PC-3 (cell line): ENCODE data around the gene SKOR1. TPM values are rescaled to one million over a fixed set of nuclear protein-coding genes. Genes with fewer than 3 reads are reported as not detected.

Experiments used
- ATAC-seq: fragments of 200-7000 bp; cut with Tn5 transposase; 2 replicates; pipeline ENCODE4 v1.9.1; 2020; ENCODE audit warnings: mild to moderate bottlenecking, moderate library complexity
- BruUV-seq: library from RNA; stranded (reverse); fragments of 400-500 nt; replicated peaks from 2 replicates; lab custom pipeline; 2021; lab: Mats Ljungman, UMichigan
- CTCF ChIA-PET: fragments of 300-600 bp; sonication (Branson Sonifier 250); formaldehyde crosslinking; loops from one replicate; lab custom pipeline; 2022; ENCODE audit warnings: antibody characterized with exemption; lab: Charles Lee
- POLR2A ChIA-PET: fragments of 300-600 bp; sonication (Branson Sonifier 250); formaldehyde crosslinking; loops from one replicate; lab custom pipeline; 2022; ENCODE audit warnings: antibody characterized with exemption; ENCODE audit not compliant: unreplicated experiment; lab: Charles Lee
- DNase-seq: peaks from one replicate; pipeline ENCODE4 v3.0.0-alpha.2; 2015
- H2AFZ ChIP-seq: fragments of 300-600 bp; sonication (generic); 2 replicates; pipeline ENCODE4 v1.6.0; 2016; ENCODE audit warnings: antibody characterized with exemption, low read length
- H3F3A ChIP-seq: fragments of 300-600 bp; sonication (generic); one replicate; pipeline ENCODE4 v1.6.0; 2017; ENCODE audit warnings: antibody characterized with exemption, low read length, control low read depth, mild to moderate bottlenecking; ENCODE audit not compliant: unreplicated experiment
- H3K27ac ChIP-seq: fragments of 300-600 bp; sonication (generic); 2 replicates; pipeline ENCODE4 v1.5.1; 2016; ENCODE audit warnings: mild to moderate bottlenecking, low read length
- H3K27me3 ChIP-seq: fragments of 300-600 bp; sonication (generic); 2 replicates; pipeline ENCODE4 v1.6.1; 2016; ENCODE audit warnings: low read length, mixed read lengths
- H3K36me3 ChIP-seq: fragments of 300-600 bp; sonication (generic); 2 replicates; pipeline ENCODE4 v1.6.1; 2016; ENCODE audit warnings: low read depth, mixed run types, low read length, mixed read lengths
- H3K4me1 ChIP-seq: fragments of 300-600 bp; sonication (generic); 2 replicates; pipeline ENCODE4 v1.5.1; 2016; ENCODE audit warnings: low read length; ENCODE audit not compliant: insufficient read depth
- H3K4me2 ChIP-seq: fragments of 300-600 bp; sonication (generic); 2 replicates; pipeline ENCODE4 v1.6.0; 2016; ENCODE audit warnings: low read length
- H3K4me3 ChIP-seq: fragments of 300-600 bp; sonication (generic); 2 replicates; pipeline ENCODE4 v1.5.1; 2016; ENCODE audit warnings: mild to moderate bottlenecking, low read length, mixed read lengths
- H3K79me2 ChIP-seq: fragments of 300-600 bp; sonication (generic); 2 replicates; pipeline ENCODE4 v1.6.1; 2017; ENCODE audit warnings: low read length, mixed read lengths
- H3K9ac ChIP-seq: fragments of 300-600 bp; sonication (generic); 2 replicates; pipeline ENCODE4 v1.6.0; 2016; ENCODE audit warnings: mild to moderate bottlenecking, low read length
- H3K9me2 ChIP-seq: fragments of 300-600 bp; sonication (generic); replicated peaks from 2 replicates; pipeline ENCODE4 v1.6.1; 2016; ENCODE audit warnings: mixed run types, low read length, mixed read lengths
- H3K9me3 ChIP-seq: fragments of 300-600 bp; sonication (generic); 2 replicates; pipeline ENCODE4 v1.6.1; 2016; ENCODE audit warnings: low read length, mixed read lengths
- H4K20me1 ChIP-seq: fragments of 300-600 bp; sonication (generic); 2 replicates; pipeline ENCODE4 v1.6.1; 2016; ENCODE audit warnings: low read length, mixed read lengths
- EZH2 ChIP-seq: fragments of 300-600 bp; sonication (generic); IDR thresholded peaks from one replicate; pipeline ENCODE4 v1.6.1; 2017; ENCODE audit warnings: antibody characterized with exemption, mild to moderate bottlenecking, low read length; ENCODE audit not compliant: unreplicated experiment
- EZH2phosphoT487 ChIP-seq: fragments of 300-600 bp; sonication (generic); IDR thresholded peaks from 2 replicates; pipeline ENCODE4 v1.6.1; 2018; ENCODE audit warnings: mild to moderate bottlenecking, antibody characterized with exemption, low read length, borderline replicate concordance
- intact Hi-C: fragments of 100-400 bp; cut with micrococcal nuclease; formaldehyde crosslinking; loops from 2 replicates; pipeline ENCODE4 v1.9.0; 2023
- total RNA-seq: library from RNA; depleted of rRNA; stranded (reverse); fragments of >200 nt; gene quantifications from 2 replicates; pipeline ENCODE4 v1.2.3, GENCODE V29; 2014
- TF ChIP-seq, protein P1 (sequence below): fragments of 300-600 bp; sonication (generic); conservative IDR thresholded peaks from 2 replicates; pipeline ENCODE4 v1.5.1; 2017; ENCODE audit warnings: antibody characterized with exemption, low read depth, mild to moderate bottlenecking, low read length

SKOR1 gene
- total RNA-seq, 1 experiment from 2014 or later: 0.11 TPM

DNA sequence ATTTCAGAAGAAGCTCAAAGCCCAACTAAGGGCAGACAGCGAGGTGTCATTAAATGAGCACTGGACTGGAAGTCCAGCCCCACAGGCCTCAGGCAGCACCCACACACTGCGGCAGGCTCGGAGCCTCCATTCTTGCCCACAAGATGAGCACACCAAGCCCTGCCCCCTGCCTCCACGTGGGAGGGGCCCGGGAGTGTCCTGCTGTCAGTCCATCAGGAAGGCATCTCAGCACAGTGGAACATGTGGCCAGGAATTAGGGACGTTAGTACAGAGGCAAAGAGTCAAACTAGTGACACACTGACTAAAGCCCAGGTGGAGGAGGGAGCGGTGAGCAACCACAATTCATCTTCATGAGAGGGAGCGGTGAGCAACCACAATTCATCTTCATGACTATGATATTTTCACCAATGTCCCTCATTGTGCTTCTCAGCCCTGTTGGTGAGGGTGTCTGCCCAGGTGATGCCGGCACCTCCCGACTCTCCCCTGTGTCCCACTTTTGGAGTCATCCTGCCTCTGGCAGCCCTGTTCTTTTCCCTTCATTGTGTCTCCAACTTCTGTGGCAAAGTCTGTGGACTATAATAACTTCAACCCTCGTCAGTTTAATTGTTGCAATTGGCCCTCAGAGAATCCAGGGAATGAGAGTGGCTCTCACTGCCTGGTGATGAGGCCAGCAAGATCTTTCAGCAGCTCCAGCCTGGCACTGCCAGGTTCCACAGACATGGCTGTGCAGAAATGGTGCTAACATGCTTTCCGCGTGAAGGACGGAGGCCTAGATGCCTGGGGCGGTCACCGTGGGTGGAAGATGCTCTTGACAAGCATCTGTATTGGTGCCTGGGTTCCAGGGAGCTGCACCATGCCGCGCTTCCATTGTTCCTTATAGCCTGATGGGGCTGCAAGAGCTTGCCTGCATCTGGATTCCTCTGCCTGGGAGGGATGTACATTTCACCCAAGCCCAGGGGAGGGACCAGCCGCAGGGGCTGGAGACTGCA lies 23.1 kb upstream of the SKOR1 start:
- Histone ChIP-seq H3K4me2 (no peak overlapping the region), H3K79me2 (no peaks in the 10 kb centered on the region), H4K20me1 (no peaks in the 10 kb centered on the region), H3K9me3 (no peaks in the 10 kb centered on the region), H3K27me3 (no peaks in the 10 kb centered on the region), H3K9ac (no peak overlapping the region), H3K4me1 (no peaks in the 10 kb centered on the region), H3K9me2 (no peaks in the 10 kb centered on the region), H2AFZ (no peak overlapping the region), H3K4me3 (no peak overlapping the region), H3F3A (no peaks in the 10 kb centered on the region), H3K27ac (no peak overlapping the region), H3K36me3 (no peaks in the 10 kb centered on the region)
- ChIA-PET POLR2A (no interaction called here), CTCF (no interaction called here)
- BruUV-seq: no TSS peak
- TF ChIP-seq EZH2 (no peak), EZH2phosphoT487 (no peak)
- TF ChIP-seq, protein P1, sequence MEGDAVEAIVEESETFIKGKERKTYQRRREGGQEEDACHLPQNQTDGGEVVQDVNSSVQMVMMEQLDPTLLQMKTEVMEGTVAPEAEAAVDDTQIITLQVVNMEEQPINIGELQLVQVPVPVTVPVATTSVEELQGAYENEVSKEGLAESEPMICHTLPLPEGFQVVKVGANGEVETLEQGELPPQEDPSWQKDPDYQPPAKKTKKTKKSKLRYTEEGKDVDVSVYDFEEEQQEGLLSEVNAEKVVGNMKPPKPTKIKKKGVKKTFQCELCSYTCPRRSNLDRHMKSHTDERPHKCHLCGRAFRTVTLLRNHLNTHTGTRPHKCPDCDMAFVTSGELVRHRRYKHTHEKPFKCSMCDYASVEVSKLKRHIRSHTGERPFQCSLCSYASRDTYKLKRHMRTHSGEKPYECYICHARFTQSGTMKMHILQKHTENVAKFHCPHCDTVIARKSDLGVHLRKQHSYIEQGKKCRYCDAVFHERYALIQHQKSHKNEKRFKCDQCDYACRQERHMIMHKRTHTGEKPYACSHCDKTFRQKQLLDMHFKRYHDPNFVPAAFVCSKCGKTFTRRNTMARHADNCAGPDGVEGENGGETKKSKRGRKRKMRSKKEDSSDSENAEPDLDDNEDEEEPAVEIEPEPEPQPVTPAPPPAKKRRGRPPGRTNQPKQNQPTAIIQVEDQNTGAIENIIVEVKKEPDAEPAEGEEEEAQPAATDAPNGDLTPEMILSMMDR: no peak
- ATAC-seq (no peak), DNase-seq (no peak)
- intact Hi-C loops: no loop called here

DNA sequence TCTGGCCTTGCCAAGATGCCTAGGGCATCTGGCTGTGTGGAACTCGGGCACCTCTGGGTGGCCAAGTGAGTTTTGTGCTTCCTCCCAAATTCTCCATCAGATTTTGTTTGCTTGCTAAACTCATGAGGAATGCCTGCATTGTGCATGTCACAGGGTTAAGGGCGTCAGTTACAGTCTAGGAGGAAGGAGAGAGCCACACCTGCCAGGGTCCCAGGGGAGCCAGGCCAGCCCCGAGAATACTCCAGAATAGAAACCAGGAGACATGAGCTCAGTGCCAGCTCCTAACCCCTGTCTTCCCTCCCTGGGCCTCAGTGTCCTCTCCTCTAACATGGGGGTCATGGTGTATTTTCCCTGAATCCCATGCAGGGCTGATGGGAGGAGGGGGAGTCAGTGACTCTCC lies 22.0 kb upstream of the SKOR1 start:
- Histone ChIP-seq H3K27me3 (no peaks in the 10 kb centered on the region), H3K4me1 (no peaks in the 10 kb centered on the region), H2AFZ (no peak overlapping the region), H3K9me3 (no peaks in the 10 kb centered on the region), H3K36me3 (no peaks in the 10 kb centered on the region), H3K4me3 (no peak overlapping the region), H3K9ac (no peak overlapping the region), H4K20me1 (no peaks in the 10 kb centered on the region), H3K79me2 (no peaks in the 10 kb centered on the region), H3K9me2 (no peaks in the 10 kb centered on the region), H3F3A (no peaks in the 10 kb centered on the region), H3K4me2 (no peak overlapping the region), H3K27ac (no peak overlapping the region)
- TF ChIP-seq, protein P1: no peak
- TF ChIP-seq EZH2phosphoT487: no peak
- no peak for TF ChIP-seq EZH2
- ChIA-PET CTCF (interaction anchor here (0.8 kb wide), 1 partner anchor 48 kb away, joined by 6 read pairs; no protein-coding TSS in a partner anchor), POLR2A (no interaction called here)
- BruUV-seq: no TSS peak
- ATAC-seq (no peak), DNase-seq (no peak)
- intact Hi-C loops: no loop called here
